GM12892 (cell line): Measurements from ENCODE around the gene TCEAL3.

ENCODE experiments used
- POLR2A ChIP-seq: IDR thresholded peaks from 2 replicates; pipeline ENCODE4 v1.6.1; 2011; ENCODE audit warnings: low read depth, low read length, control low read depth
- POLR2AphosphoS5 ChIP-seq: IDR thresholded peaks from 2 replicates; pipeline ENCODE4 v1.6.1; 2011; ENCODE audit warnings: low read depth, low read length, control low read depth
- TAF1 ChIP-seq: IDR thresholded peaks from 2 replicates; pipeline ENCODE4 v1.6.1; 2011; ENCODE audit warnings: low read depth, mild to moderate bottlenecking, control low read depth, low read length, borderline replicate concordance

- no peak for TF ChIP-seq POLR2AphosphoS5
- no peak for TF ChIP-seq POLR2A
- no peak for TF ChIP-seq TAF1
Observed at GRCh38 chrX:103647630-103648029, 39.9 kb downstream of the TCEAL3 start.
